GM23248 (cell line): ENCODE results near the gene SST. TPM values are rescaled to one million over a fixed set of nuclear protein-coding genes. Genes with fewer than 3 reads are reported as not detected.

Experiments used
- DNase-seq: peaks from one replicate; pipeline ENCODE4 v3.0.0-alpha.2; 2015
- H2AFZ ChIP-seq: fragments of 200-600 bp; sonication (generic); 2 replicates; pipeline ENCODE4 v1.6.1; 2016; ENCODE audit warnings: antibody characterized with exemption
- H3F3A ChIP-seq: fragments of 200-600 bp; sonication (generic); 2 replicates; pipeline ENCODE4 v1.6.1; 2016; ENCODE audit warnings: mild to moderate bottlenecking, antibody characterized with exemption, mixed run types; ENCODE audit not compliant: insufficient read depth
- H3K27ac ChIP-seq: fragments of 200-600 bp; sonication (generic); 2 replicates; pipeline ENCODE4 v1.5.1; 2016; ENCODE audit warnings: mild to moderate bottlenecking
- H3K27me3 ChIP-seq: fragments of 200-600 bp; sonication (generic); replicated peaks from 2 replicates; pipeline ENCODE4 v1.6.1; 2016; ENCODE audit warnings: mild to moderate bottlenecking; ENCODE audit not compliant: insufficient read depth
- H3K36me3 ChIP-seq: fragments of 200-600 bp; sonication (generic); 2 replicates; pipeline ENCODE4 v1.6.1; 2016; ENCODE audit warnings: low read depth, mild to moderate bottlenecking
- H3K4me1 ChIP-seq: fragments of 200-600 bp; sonication (generic); 2 replicates; pipeline ENCODE4 v1.6.1; 2016; ENCODE audit warnings: mild to moderate bottlenecking; ENCODE audit not compliant: insufficient read depth
- H3K4me2 ChIP-seq: fragments of 200-600 bp; sonication (generic); one replicate; pipeline ENCODE4 v1.6.1; 2016; ENCODE audit warnings: mild to moderate bottlenecking; ENCODE audit not compliant: unreplicated experiment
- H3K4me3 ChIP-seq: fragments of 200-600 bp; sonication (generic); 2 replicates; pipeline ENCODE4 v1.5.1; 2016; ENCODE audit warnings: mild to moderate bottlenecking
- H3K79me2 ChIP-seq: fragments of 200-600 bp; sonication (generic); 2 replicates; pipeline ENCODE4 v1.6.1; 2016; ENCODE audit warnings: mild to moderate bottlenecking; ENCODE audit not compliant: insufficient read depth
- H3K9ac ChIP-seq: fragments of 200-600 bp; sonication (generic); 2 replicates; pipeline ENCODE4 v1.6.1; 2016; ENCODE audit warnings: mild to moderate bottlenecking
- H3K9me2 ChIP-seq: fragments of 200-600 bp; sonication (generic); 2 replicates; pipeline ENCODE4 v1.6.1; 2016; ENCODE audit warnings: mixed run types, mild to moderate bottlenecking, moderate library complexity; ENCODE audit not compliant: insufficient read depth
- H3K9me3 ChIP-seq: fragments of 200-600 bp; sonication (generic); one replicate; pipeline ENCODE4 v1.6.1; 2017; ENCODE audit warnings: low read depth
- H4K20me1 ChIP-seq: fragments of 200-600 bp; sonication (generic); 2 replicates; pipeline ENCODE4 v1.6.0; 2016; ENCODE audit not compliant: insufficient read depth
- EZH2 ChIP-seq: fragments of 200-600 bp; sonication (generic); IDR thresholded peaks from 2 replicates; pipeline ENCODE4 v1.6.1; 2018; ENCODE audit warnings: antibody characterized with exemption, mild to moderate bottlenecking; ENCODE audit not compliant: insufficient read depth, poor library complexity, severe bottlenecking
- EZH2phosphoT487 ChIP-seq: fragments of 200-600 bp; sonication (generic); IDR thresholded peaks from 2 replicates; pipeline ENCODE4 v1.6.1; 2018; ENCODE audit warnings: antibody characterized with exemption, moderate library complexity, mild to moderate bottlenecking, low read depth; ENCODE audit not compliant: insufficient read depth
- WGBS, 2 experiments: methylation state at CpG; one replicate each; pipeline ENCODE4 v1.1.6; 2015 to 2017; ENCODE audit warnings: low lambda C conversion rate in 2 of 2, low coverage in 1 of 2; ENCODE audit errors: missing lambda C conversion rate in 2 of 2; 5-methylcytosine and 5-hydroxymethylcytosine counted together
- in situ Hi-C: fragments of 300-500 bp; cut with MboI; formaldehyde crosslinking; loops from 2 replicates; pipeline ENCODE4 v1.15.0; 2020
- polyA plus RNA-seq: library from polyadenylated mRNA; unstranded; fragments of >200 nt; fragmentation: Nextera tagmentation; extraction: Ambion mirVana; gene quantifications from 2 replicates; pipeline ENCODE4 v1.2.1, GENCODE V29; 2016
- total RNA-seq: library from RNA; depleted of rRNA; stranded (reverse); fragments of >200 nt; shearing (Covaris generic); gene quantifications from 2 replicates; pipeline ENCODE4 v1.2.3, GENCODE V29; 2014

SST gene
- total and polyA plus RNA-seq, 2 experiments from 2014 or later: 3.1 TPM; not detected in 1

- peaks cover 52% of the 10 kb centered on the region for H3K27me3 ChIP-seq
- H3K4me1 ChIP-seq: no peaks in the 10 kb centered on the region
- no peak for TF ChIP-seq EZH2
- TF ChIP-seq EZH2phosphoT487: no peak
- no peaks in the 10 kb centered on the region for H3K36me3 ChIP-seq
- H3K79me2 ChIP-seq: no peaks in the 10 kb centered on the region
- H3K4me2 ChIP-seq: no peak overlapping the region
- H4K20me1 ChIP-seq: no peaks in the 10 kb centered on the region
- no peaks in the 10 kb centered on the region for H3F3A ChIP-seq
- DNase-seq: no peak
- 1% methylated on average over 3 of the region's 3 CpGs for WGBS, 2 experiments
- no peak overlapping the region for H3K9ac ChIP-seq
- no peak overlapping the region for H3K4me3 ChIP-seq
- in situ Hi-C loops: no loop called here
- no peak overlapping the region for H3K27ac ChIP-seq
- H3K9me2 ChIP-seq: no peaks in the 10 kb centered on the region
- H2AFZ ChIP-seq: no peak overlapping the region
- H3K9me3 ChIP-seq: no peaks in the 10 kb centered on the region
Observed at GRCh38 chr3:187665764-187666402, 4.3 kb downstream of the SST start.

GRCh38 chr3:187665010-187665409, 5.2 kb downstream of the SST start:
- Histone ChIP-seq H3K79me2 (no peaks in the 10 kb centered on the region), H3K27me3 (peaks cover 45% of the 10 kb centered on the region), H3F3A (no peaks in the 10 kb centered on the region), H3K9ac (no peak overlapping the region), H3K27ac (no peak overlapping the region), H2AFZ (no peak overlapping the region), H3K36me3 (no peaks in the 10 kb centered on the region), H3K9me3 (no peaks in the 10 kb centered on the region), H3K9me2 (no peaks in the 10 kb centered on the region), H3K4me3 (no peak overlapping the region), H4K20me1 (no peaks in the 10 kb centered on the region), H3K4me1 (no peaks in the 10 kb centered on the region), H3K4me2 (no peak overlapping the region)
- no peak for TF ChIP-seq EZH2phosphoT487
- TF ChIP-seq EZH2: no peak
- in situ Hi-C loops: no loop called here
- no peak for DNase-seq

- Histone ChIP-seq H3F3A (no peaks in the 10 kb centered on the region), H3K4me3 (no peak overlapping the region), H2AFZ (no peak overlapping the region), H4K20me1 (no peaks in the 10 kb centered on the region), H3K27ac (no peak overlapping the region), H3K4me1 (no peaks in the 10 kb centered on the region), H3K79me2 (no peaks in the 10 kb centered on the region), H3K9me2 (no peaks in the 10 kb centered on the region), H3K27me3 (peaks cover 49% of the 10 kb centered on the region), H3K9me3 (no peaks in the 10 kb centered on the region), H3K4me2 (no peak overlapping the region), H3K9ac (no peak overlapping the region), H3K36me3 (no peaks in the 10 kb centered on the region)
- in situ Hi-C loops: no loop called here
- DNase-seq: no peak
- TF ChIP-seq EZH2 (no peak), EZH2phosphoT487 (no peak)
- 69 to 70% methylated on average over 5 of the region's 5 CpGs for WGBS, 2 experiments
Observed at GRCh38 chr3:187662848-187663409, 7.3 kb downstream of the SST start.

GRCh38 chr3:187661267-187661666, 8.9 kb downstream of the SST start:
- H2AFZ ChIP-seq: no peak overlapping the region
- in situ Hi-C loops: no loop called here
- H3K4me3 ChIP-seq: no peak overlapping the region
- H3K9me2 ChIP-seq: no peaks in the 10 kb centered on the region
- H3F3A ChIP-seq: no peaks in the 10 kb centered on the region
- H3K4me1 ChIP-seq: no peaks in the 10 kb centered on the region
- no peak for DNase-seq
- H3K27me3 ChIP-seq: peaks cover 43% of the 10 kb centered on the region
- no peak overlapping the region for H3K9ac ChIP-seq
- no peaks in the 10 kb centered on the region for H3K79me2 ChIP-seq
- H3K9me3 ChIP-seq: no peaks in the 10 kb centered on the region
- H3K4me2 ChIP-seq: no peak overlapping the region
- no peak overlapping the region for H3K27ac ChIP-seq
- TF ChIP-seq EZH2: no peak
- no peak for TF ChIP-seq EZH2phosphoT487
- H4K20me1 ChIP-seq: no peaks in the 10 kb centered on the region
- H3K36me3 ChIP-seq: no peaks in the 10 kb centered on the region

- Histone ChIP-seq H3K9me2 (no peaks in the 10 kb centered on the region), H3K4me3 (no peak overlapping the region), H3K27ac (no peak overlapping the region), H3K9ac (no peak overlapping the region), H3K9me3 (no peaks in the 10 kb centered on the region), H3K27me3 (peaks cover 44% of the 10 kb centered on the region), H4K20me1 (no peaks in the 10 kb centered on the region), H2AFZ (no peak overlapping the region), H3K36me3 (no peaks in the 10 kb centered on the region), H3F3A (no peaks in the 10 kb centered on the region), H3K4me2 (no peak overlapping the region), H3K79me2 (no peaks in the 10 kb centered on the region), H3K4me1 (no peaks in the 10 kb centered on the region)
- no peak for DNase-seq
- TF ChIP-seq EZH2phosphoT487 (no peak), EZH2 (no peak)
- in situ Hi-C loops: no loop called here
- 44 to 46% methylated on average over 2 of the region's 2 CpGs for WGBS, 2 experiments
Observed at GRCh38 chr3:187651282-187651681, 18.9 kb downstream of the SST start.
